HG03460 (cell line): ENCODE results near the gene JAM3.
"Not testable (repeated sequence)": the region's sequence is repeated elsewhere in the genome, so short reads cannot be mapped to it uniquely, and the experiment has no call there.

Experiments used
- ATAC-seq: cut with Tn5 transposase; IDR thresholded peaks from one replicate; pipeline ENCODE4 v1.9.1; 2021; ENCODE audit not compliant: unreplicated experiment

Gene JAM3

DNA sequence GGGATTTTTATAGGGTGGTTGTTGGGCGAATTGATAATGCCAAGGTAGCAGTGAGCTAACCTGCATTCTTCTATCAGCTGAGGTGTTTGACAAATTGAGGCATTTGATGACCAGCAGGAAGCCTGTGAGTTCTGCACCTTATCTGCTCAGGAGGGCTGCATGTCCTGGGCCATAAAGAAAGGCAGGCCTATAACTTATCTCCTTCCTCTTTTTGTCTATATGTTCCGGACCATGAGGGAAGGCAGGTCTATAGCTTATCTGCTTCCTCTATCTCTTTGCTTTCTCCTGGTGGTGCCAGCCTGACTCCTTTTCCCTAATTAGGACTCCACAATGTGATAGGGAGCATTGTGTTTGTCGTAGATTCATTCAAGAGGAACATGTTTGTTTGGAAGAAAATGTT, 8.6 kb upstream of the JAM3 start:
- no peak for ATAC-seq

DNA sequence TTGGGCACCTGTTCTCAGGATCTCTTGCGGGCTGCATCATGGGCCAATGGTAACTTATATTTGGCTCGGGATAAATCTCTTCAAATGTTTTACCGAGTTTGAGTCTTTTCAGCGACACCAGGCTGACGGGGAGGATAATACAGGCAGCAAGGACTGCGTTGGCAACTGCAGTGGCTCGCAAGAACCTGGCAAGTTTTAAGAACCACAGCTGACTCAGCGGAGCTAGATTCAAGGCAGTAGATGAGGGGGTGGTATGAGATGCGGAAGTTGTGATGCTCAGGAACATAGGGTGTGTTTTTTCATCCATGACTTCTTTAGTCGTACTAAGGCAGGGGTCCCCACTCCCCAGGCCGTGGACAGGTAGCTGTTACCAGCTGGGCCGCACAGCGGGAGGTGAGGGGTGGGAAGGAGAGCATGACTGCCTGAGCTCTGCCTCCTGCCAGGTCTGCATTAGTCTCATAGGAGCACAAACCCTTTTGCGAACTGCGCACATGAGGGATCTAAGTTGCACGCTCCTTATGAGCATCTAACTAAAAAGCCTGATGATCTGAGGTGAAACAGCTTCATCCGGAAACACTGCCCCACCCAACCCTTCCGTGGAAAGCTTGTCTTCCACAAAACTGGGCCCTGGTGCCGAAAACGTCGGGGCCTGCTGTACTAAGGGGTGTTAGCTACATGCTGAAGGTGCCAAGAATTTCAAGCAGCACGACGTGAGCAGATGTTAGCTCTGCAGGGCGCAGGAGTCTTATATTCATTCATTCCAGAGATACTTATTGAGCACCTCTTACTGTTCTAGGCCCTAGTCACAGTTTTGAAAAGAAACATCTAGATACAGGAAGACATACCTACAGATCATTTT, 6.4 kb upstream of the JAM3 start:
- no peak for ATAC-seq

DNA sequence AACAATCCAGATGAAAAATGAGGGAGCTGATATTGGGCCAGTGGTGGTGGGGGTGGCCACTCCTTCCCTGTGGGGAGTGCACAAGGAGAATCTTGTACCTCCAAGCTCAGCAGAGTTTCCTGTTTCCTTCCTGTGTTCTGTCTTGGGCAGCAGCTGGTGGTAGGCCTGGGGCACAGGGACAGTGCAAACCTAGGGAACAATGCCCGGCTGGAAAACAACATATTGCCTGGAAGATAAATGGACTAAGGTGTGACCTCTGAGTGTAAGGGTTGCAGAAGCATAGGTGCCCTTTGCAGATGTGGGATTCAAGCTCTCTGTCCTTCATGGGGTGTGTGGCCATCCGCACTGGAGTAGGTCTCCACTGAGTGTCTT, 5.8 kb upstream of the JAM3 start:
- no peak for ATAC-seq

DNA sequence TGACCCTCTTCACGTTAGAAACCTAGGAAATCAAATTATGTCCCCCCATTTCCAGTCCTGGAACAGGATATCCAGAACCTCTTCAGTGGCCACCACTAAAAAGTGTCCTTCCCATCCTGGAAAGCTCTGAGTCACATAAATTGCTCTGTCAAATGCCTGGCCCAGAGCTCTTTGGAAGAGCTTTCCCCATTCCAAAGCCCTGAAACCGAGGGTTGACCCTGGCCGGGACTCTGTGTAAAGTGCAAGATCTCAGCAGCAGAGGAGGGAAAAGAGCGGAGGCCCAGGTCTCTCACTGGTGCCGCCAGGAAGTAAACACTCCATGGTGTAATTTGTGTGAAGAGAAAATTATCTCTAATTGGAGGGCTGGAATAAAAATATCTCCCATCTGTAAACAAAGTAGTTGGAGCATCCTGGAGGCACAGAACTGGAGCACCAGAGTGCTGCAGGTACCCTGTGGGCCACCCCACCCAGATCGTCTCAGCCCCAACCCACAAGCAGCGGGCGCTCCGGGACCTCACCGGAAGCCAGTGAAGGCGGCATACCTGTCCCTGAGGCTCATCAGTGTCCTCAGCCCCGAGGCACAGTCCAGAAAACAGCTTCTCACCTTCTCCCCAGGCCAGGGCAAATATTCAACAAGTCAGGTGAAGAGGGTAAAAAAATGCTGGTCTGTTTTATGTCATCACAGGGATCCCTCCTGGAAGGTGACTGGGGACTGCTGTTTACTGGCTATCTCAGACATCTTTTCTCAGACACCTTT, 4.7 kb upstream of the JAM3 start:
- no peak for ATAC-seq

DNA sequence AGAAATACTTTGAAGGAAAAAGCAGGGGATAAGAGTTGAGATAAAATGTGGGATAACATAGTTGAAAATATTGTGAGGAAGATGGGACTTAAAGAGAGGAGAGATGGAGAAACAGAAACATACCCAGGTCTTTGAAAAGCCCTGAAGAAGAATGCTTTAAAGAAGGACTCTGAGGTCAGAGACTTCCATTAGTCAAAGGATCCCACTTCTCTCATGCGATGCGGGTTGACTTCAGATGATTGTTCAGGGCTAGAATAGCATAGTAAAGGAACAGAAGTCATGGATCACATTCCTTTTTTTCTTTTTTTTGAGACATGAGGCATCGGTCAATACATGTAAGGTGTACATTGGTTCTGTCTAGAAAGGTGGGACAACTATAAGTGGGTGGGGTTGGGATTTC, 3.5 kb upstream of the JAM3 start:
- ATAC-seq = no peak

DNA sequence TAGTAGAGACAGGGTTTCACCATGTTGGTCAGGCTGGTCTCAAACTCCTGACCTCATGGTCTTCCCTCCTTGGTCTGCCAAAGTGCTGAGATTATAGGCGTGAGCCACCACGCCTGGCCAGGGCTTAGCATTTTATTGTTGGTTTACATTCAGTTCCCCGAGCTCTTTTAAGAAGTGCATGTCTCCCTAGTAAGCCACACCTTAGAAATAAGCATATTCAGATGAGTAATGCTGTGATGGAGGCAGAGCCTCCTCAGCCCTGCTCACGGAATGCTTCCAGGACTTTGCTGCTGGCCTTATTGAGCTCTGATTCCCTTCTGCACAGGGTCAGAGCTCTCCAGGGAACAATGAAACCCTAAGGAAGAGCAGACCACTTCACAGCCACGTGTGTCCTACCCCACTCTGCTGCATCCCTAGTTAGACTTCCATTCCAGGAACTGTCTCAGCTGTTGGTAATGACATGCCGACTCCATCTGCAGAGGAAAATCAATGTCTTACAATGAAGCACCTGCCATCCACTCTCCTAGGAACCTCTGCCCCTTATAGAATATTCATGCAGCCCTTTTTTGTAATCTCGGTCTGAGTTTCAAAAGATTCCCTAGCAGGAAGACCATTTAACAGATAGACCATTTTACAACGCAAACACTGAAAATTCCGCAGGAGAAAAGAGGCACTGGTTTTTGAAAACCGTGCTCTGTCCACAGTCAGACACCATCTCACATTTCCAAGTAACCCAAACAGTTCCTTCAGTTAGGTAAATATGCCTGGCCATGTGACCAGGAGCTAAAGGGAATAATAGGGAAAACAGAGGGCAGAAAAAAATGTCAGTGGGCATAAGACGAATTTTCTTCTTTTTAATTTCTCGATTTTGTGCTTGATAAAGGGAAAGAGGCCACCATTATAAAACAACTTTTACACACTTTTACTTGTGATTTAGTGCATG, 1.7 kb upstream of the JAM3 start:
- no peak for ATAC-seq

DNA sequence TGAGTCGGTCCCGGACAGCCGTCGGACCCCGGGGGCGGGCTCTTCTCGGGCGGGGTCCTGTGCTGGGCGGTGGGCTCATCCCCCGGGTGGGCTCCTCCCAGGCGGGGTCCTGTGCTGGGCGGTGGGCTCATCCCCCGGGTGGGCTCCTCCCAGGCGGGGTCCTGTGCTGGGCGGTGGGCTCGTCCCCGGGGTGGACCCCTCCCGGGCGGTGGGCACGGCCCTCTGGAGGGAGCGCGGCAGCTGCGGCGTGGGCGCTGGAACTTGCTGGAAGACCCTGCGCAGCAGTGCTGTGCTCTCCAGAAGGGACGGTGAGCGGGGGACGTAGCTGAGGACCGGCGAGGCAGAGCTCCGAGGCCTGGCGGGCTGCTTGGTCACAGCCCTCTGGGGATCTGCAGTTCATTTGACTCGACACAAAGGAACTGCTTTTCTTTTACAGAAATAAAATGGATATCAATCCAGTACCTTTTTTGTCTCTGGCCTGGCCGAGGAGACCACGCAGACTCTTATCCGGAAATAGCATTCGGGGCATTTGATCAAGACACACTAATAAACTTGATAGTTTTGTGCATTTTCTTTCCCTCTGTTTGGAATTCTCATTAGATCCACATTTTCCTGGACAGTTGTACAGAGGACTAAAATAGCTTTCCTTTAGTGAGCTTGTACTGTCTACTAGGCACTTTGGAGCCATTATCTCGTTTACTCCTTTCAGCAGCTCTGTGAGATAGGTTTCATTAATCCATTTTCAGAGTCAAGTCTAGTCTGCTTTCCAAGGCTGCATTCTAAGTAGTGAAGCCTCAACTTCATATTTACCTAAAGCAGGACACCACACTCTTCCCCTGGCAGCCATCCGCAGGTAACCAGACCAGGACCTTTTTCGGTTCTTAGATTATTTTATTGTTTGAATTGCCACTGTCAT, 812 bp downstream of the JAM3 start:
- no peak for ATAC-seq

DNA sequence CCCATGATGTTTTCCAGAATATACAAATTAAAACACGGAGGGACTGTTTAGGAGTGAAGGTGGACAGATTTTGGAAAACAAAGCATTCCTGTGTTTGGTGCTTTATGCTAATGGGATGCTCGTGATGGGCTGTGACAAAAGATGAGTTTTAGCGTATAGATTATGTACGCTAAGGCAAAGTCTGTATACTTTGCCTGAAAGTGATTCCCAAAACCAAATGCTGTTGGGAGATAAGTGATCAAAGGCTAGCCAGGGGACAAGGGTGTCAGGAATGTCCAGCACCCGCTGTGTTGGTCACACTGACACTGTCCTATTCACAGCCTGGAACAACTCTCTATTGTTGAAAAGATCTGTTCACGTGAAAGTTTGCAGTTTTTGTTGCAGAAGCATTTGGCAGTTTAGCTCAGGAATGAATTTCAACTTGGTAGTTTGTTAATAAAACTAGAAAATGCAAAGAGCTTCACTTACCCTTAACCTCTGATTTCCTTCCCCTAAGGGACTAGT, 1.5 kb downstream of the JAM3 start:
- ATAC-seq = no peak

DNA sequence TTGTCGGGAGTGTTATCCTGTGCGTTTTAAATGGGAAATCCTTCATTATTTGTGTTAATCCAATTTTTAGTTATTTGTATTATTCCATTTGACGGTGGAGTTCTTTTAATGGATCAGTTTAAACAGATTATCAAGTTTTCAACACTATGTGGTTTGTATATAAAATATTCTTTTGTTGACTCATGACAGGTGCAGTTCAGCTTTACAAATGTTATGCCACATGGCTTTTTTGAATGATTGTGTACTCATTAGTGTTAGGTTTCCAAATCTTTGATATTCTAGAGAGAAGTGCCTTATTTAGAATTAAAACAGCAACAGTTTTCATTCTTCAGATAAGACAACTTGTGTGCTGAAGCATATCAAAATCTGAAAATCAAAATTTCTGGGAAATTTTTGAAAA, 2.4 kb downstream of the JAM3 start:
- ATAC-seq = no peak

DNA sequence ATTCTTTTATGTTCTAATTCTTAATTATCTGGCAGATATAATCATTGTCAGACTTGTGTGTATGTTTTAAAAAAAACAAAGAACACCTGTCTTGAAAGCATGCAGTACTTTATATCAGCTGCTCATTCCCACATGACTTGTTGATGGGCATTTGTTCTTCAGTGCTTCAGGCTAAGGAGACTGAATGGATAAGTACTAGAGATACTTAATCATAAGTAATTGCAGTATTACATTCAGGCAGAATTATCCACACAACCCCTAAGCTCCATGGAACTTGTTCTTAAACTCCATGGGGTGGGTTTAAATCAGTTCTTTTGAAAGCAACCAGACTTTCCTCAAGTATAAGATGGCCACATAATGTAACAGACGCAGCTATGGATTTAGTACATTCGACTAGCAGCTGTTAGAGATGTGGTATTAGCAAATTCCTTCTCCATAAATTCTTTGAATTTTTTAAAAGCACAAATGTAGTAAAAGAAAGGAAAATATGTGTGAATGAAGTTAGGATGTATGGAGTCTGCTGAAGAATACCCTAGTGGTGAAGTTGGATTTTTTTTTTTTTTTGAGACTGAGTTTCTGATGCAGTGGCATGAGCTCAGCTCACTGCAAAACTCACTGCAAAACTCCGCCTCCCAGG, 3.0 kb downstream of the JAM3 start:
- no peak for ATAC-seq

DNA sequence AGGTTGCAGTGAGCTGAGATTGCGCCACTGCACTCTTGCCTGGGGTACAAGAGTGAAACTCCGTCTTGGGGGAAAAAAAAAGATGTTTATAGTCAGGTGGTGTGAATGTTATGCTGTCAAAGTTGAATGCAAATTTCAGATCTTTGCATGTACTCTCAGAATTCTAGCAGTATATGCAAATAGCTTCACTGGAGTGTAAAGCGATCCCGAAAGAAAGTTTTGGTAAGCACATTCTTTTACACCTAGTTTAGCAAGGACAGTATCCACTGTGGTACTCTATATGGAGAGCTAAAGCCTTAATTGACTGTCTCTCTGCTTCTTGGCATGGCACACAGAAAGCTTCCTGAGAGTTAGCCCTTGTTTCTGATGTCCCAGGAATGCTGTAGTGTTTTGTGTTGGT, 4.0 kb downstream of the JAM3 start:
- ATAC-seq = peak; percentile 61

DNA sequence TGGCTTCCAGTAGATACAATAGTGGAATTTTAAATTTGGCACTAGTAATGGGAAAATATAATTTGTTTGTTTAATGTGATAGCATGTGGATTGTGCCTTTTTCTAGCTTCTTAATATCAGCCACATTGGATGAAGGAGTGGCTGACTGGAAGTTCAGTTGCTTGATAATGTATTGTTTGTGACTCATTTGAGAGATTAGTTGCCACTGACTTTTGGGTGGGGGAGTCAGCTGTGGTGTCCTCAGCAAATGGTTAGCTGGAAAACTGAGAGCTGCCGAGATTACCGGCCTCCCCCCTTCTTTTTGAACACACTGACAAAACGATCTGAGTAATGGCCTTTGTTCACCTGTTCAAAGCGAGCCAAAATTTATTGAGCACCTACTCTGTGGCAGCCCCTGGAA, 5.5 kb downstream of the JAM3 start:
- ATAC-seq = no peak

DNA sequence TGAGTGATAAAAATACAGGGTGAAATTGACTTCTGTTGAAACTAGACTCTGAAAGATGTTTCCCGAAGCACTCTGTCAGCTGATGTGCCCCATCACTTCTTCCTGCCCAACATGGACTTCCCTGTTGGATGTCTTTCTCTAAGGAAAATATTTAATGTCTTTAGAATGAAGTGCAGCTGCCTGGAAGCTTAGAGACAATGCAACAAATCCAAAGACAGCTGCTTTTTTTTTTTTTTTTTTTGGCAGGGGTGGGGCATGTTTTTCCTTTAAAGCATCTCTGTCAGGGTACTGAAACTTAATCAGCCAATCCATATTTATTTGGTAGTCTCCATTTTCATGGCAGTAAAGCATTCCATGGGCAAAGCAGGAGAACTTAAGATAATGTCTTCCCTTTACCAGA, 5.9 kb downstream of the JAM3 start:
- no peak for ATAC-seq

DNA sequence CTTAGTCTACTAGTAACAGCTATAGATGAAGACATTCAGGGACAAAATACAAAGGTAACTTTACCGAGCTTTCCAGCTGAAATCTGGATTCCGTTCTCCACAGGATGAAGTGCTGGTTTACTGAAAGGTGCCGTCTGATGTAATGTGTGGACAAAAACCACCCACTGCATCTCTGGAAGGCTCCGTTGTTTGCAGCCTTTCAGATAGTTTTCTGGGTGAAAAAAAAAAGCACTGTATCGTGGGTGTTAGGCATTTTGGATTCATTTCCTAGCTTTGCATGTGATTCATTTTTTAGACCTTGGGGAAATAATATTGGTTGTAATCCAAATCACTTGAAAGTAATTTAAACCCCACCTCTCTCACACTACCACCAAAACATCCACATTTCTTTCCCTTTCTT, 10.4 kb downstream of the JAM3 start:
- ATAC-seq = no peak

DNA sequence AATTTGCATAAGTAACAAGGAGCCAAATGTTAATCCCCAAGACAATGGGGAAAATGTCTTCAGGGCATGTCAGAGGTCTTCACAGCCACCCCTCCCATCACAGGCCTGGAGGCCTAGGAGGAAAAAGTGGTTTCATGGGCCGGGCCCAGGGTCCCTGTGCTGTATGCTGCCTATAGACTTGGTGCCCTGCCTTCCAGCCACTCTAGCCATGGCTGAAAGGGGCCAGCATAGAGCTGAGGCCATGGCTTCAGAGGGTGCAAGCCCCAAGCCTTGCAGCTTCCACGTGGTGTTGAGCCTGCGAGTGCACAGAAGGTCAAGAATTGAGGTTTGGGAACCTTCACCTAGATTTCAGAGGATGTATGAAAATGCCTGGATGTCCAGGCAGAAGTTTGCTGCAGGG, 12.4 kb downstream of the JAM3 start:
- not testable (repeated sequence) for ATAC-seq

DNA sequence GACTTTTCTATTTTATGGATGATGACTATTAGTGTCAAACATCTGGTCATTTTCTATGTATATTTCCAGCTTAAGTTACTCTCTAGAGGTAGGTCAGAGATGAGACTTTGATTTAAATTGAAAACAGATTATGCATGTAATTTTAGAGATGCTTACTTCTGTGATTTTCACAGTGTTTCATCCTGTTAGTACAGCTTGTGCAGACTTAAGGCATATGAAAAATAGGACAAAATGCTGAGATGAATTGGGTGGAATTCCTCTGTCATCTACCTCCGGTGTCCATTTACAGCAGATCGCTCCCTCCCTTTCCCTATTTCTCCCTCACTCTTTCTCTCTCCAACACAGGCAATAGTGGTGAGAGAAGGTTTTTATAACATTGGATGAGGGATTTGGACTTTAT, 14.1 kb downstream of the JAM3 start:
- no peak for ATAC-seq

DNA sequence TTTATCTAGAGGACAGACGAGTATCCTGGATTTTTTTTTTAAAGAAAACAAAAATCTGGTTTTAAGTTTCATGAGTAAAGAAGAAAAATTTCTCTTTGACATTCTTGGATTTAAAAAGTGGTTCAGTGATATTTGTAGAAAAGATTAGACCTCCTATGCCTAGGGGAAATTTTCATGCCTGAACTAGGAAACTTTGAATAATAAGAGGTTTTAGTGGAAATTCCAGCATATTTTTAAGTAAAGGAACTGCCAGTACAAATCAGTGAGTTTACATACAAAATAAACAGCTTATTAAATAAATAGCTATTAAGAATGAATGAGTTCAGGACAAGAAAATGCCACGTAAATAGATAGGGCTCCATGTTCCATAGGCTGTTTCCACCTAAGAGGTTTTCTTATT, 17.5 kb downstream of the JAM3 start:
- ATAC-seq = no peak

DNA sequence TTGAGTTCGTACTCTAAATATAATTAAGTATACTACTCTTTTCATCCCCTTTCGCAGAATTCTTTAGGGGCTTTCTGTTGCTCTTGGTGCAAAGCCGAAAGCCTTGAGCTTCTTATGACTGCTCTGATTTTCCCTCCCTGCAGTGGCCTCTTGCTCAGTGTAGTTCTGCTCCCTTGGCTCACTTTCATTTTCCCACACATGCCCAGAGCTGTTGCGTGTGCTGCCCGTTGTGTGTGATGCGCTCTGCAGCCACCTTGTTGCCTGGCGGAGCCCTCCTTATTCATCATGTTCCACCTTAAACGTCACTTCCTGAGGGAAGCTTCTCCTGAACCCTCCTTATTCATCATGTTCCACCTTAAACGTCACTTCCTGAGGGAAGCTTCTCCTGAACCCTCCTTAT, 23.1 kb downstream of the JAM3 start:
- not testable (repeated sequence) for ATAC-seq

DNA sequence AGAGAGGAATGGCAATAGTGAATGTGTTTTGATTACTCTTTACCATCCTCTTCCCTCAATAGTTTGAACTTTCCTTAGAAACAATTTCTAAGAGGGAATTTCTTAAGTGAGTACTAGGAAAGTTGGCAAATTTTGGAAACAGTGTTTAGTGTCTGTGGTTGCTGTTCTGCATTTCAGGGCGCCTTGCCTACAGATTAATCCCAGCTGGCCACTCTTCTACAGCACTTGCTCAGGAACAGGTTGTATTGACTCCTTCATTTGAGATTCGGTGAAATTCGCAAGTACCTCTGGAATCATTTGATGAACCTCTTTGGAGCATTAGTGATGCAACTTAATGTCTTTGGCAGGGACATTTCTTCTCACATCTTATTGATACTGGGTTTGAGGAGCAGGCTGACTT, 28.3 kb downstream of the JAM3 start:
- no peak for ATAC-seq
